NCI-H128 (cell line): ENCODE data around the gene HNRNPF.
"Not testable (repeated sequence)": the region's sequence is repeated elsewhere in the genome, so short reads cannot be mapped to it uniquely, and the experiment has no call there.

Experiments
- DNase-seq: peaks from one replicate; lab custom pipeline; 2025; ENCODE audit not compliant: unreplicated experiment; lab: John Stamatoyannopoulos, UW

Gene HNRNPF

GRCh38 chr10:43398939-43399319 is 10.1 kb downstream of the HNRNPF start:
- no peak for DNase-seq

DNA sequence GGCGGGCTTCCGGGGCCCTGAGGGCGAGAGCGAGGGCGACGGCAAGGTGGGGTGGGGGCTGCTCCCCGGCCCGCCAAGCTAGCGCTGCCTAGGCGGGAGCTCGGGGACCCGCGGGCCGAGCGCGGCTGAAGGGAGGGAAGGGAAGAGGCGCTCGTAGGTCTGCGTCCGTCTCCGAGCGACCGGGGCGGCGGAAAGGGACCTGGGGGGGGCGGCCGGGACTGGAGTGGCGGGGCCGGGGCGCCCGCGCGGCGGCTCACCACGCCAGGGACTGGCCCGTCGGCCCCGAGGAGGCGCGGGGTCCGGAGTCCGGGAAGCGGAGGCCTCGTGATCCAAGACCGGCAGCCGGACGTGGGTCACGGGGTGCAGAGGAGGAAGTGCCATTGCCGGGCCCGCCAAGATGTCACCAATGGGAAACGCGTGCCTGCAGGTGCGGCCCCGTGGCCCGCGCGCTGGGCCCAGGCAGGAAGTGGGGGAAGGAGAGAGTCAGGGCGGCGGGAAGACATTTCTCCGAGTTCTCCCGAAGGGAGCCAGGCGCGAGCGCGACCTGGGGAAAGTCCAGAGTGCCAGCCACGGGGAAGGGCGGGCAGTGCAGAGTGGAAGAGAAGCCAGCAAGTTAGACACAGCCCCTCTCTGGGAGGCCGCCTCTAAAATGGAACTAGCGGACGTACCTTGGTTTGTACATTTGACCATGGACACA is 11.9 kb downstream of the HNRNPF start:
- peak; percentile 59 for DNase-seq

GRCh38 chr10:43396061-43396927 is 12.7 kb downstream of the HNRNPF start:
- no peak for DNase-seq

GRCh38 chr10:43395571-43396060 is 13.4 kb downstream of the HNRNPF start:
- no peak for DNase-seq

- DNase-seq, result no peak
Observed at GRCh38 chr10:43394868-43395267, 14.1 kb downstream of the HNRNPF start.

DNA sequence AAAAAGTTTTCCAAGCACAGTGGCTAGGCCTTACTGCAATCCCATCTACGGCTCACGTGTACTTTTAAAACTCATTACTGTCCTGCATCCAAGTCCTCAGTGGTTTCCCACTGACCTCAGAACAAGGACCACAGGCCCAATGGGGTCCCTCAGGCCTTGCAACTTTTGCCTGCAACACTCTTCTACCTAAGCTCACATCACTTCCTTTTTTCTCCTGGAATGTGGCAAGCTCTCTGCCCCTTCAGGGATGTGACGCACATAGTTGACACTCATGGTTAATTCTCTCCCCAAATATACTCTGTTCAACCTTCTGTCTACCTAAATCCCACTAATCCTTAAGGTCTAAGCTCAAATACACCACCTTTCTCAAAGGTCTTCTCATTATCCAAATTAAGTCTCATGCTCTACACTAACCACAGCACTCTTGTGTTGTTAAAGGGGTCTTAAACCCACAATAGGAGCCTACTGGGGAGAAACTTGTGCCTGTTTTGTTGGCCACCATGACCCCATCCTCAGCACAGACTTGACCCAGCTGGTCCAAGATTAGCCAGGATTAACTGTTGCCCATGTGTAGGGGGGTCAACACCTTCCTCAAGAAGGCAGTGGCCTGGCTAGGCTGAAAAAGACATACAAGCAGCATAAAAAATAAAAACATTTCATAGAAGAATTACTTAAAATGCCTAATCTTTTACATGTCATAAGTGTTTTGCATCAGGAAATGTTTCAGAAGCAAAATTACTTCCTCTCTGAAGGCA is 15.2 kb downstream of the HNRNPF start:
- DNase-seq, result no peak

DNA sequence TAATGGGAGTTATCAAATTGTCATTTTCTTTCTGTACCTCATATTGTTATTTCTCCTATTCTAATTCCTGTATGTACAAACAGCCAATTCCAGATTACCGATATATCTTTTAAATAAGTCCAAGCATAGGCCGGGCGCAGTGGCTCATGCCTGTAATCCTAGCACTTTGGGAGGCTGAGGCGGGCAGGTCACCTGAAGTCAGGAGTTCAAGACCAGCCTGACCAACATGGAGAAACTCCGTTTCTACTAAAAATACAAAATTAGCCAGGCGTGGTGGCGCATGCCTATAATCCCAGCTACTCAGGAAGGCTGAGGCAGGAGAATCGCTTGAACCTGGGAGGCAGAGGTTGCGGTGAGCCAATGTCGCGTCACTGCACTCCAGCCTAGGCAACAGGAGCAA is 15.8 kb downstream of the HNRNPF start:
- DNase-seq, result not testable (repeated sequence)

GRCh38 chr10:43392748-43393147 is 16.2 kb downstream of the HNRNPF start:
- DNase-seq, result no peak

DNA sequence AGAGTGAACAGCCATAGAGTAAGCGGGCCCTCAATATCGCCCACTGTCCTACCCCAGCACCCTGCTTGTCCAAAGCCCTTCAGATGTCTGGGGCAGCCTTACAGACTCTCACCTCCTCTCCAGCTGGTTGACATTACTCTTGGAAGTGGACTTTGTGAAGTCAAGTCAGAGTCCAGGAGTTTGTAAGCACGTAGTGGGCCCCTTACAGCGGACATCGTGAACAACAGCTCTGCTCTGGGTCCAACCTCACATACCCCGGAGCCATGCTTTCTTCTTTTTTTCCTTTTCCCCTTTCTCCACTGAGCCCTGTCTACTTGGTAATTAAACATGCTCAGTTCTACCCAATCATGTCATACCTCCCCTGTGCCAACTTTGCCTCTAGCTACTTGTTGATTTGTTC is 17.5 kb downstream of the HNRNPF start:
- no peak for DNase-seq

GRCh38 chr10:43390759-43391158 is 18.2 kb downstream of the HNRNPF start:
- no peak for DNase-seq

- DNase-seq, result no peak
Observed at GRCh38 chr10:43390333-43390732, 18.7 kb downstream of the HNRNPF start.

- DNase-seq, result no peak
Observed at GRCh38 chr10:43389867-43390266, 19.1 kb downstream of the HNRNPF start.

GRCh38 chr10:43387678-43388032 is 21.3 kb downstream of the HNRNPF start:
- DNase-seq, result no peak

- DNase-seq, result no peak
Observed at GRCh38 chr10:43386981-43387677, 21.9 kb downstream of the HNRNPF start.

DNA sequence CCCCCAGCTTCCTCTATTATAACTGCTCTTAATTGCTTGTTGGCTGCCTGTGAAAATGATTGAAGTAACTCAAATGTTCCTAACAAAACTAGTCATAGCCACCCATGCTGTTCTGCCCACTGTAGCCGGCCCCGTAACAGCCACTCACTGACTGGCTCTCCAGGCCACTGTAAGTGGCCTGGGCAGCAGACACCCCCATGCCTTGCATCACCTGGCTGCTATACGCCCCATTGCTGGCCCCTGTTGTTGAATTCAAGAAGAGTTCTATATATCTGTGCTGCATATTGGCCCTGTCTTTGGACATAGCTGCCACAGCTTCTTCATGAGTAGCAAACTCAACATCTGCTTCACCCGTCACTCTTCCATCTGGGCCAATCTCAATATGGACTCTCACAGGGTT is 22.4 kb downstream of the HNRNPF start:
- DNase-seq, result no peak

DNA sequence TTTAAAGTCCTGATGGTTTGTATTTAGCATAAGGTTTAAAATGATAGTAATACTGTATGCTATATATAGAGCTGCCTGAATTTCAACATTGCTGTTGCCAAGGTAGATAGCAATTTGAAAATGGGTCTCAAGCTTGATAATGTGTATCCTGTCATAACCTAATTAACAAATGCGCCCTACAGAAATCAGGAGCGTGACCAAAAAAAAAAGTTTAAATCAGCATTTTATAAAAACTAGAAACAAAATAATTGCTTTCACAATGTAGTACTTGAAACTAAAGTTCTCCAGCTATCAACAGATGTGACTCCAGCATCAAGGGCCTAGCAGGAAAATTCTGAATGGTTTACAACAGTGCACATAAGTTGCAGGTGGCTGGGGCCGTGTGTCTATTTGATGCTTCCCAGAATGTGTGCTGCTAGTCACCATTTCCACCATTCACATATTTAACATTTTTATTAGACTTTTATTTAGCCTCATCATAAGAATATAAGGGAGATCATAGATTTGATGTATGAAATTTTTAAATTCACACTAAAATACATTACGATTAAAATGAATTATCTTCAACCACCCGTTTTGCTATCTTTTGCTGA is 23.5 kb downstream of the HNRNPF start:
- no peak for DNase-seq

DNA sequence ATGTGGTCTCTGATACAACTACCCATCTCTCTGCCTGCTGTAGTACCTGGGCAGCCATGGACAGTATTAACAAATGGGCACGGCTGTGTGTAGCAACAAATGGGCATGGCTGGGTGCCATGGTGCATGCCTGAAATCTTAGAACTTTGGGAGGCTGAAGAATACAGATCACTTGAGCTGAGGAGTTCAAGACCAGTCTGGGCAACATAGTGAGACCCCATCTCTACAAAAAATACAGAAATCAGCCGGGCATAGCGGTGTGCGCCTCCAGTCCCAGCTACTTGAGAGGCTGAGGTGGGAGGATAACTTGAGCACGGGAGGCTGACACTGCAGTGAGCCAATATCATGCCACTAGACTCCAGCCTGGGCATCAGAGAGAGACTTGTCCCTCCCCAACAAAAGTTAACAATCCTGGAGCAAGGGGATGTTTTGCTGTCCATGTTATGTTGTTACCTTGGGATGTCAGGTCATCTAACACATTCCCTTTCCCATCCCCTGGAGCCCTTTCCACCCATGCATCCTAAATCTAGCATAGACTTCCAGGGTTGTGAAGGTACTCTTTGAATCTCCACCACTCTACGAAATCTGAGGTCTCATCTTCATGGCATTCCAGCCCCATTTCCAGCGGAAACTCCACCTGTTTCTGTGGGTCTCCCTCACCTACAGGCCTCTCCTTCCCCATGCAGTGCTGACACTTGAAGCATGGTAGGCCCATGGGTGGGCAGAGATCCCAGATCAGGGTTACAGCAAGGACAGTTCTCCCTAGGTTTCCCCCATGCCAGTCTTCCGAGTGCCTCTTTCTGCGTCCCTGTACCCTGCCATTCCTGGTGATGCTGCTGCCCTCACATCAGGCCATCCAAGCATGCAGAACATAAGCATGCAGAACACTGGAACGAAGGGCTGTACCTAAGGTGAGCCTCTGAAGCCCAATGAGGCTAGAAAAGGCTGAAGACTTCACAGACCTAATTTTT is 24.4 kb downstream of the HNRNPF start:
- DNase-seq, result no peak

- no peak for DNase-seq
Observed at GRCh38 chr10:43383204-43383971, 25.6 kb downstream of the HNRNPF start.
